ENCODE results near the gene SLC9A4.

SLC9A4 gene

GRCh38 chr2:102483086-102483485 is 10.1 kb downstream of the SLC9A4 start:
- no peaks in the 10 kb centered on the region for H3K4me1 ChIP-seq (ENCODE audit: control insufficient read depth, insufficient read depth, low read length)
- no peak overlapping the region for H3K9ac ChIP-seq (ENCODE audit: low read depth, low read length)
- H3K4me3 ChIP-seq (ENCODE audit: low read depth, low read length) = no peak overlapping the region
- H3K9me3 ChIP-seq (ENCODE audit: control insufficient read depth, insufficient read depth, low read length) = no peaks in the 10 kb centered on the region
- no peak overlapping the region for H3K27ac ChIP-seq (ENCODE audit: low read depth, low read length)
- H3K36me3 ChIP-seq (ENCODE audit: control insufficient read depth, insufficient read depth, low read length) = no peaks in the 10 kb centered on the region
- H3K27me3 ChIP-seq (ENCODE audit: control insufficient read depth, insufficient read depth, low read length) = no peaks in the 10 kb centered on the region

DNA sequence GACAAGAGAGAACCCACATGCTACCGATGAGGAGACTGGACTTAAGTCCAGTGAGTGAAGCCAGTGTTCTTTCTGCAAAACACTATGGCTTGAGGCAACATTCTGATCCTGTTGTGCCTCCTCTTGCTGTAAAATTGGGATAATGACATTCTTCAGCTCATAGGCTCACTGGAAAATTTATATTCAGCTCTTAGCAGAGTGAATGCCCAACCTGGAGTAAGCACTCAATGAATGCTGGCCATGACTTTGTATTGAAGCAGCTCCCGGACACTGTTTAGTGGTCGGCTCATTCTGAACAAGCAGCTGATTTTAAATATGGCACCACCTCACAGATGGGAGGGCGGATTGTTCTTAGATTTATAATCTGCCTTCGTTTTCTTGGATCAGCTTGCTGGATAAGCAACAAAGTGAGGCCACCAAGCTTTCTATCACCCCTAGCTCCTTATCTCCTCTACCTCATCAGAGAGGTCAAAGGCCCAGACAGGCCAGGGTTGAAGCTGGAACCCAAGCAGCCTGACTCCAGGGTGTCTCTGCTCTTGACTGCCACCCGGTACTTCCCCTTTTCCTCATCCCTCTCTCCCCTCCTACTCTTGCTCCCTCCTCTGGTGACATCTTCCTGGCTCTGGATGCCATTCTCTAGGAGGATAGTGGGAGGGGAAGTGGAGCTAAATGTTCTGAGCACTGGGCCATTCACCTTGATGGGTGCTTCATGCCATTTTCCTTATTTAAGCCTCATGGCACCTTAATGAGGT is 11.5 kb downstream of the SLC9A4 start:
- no peaks in the 10 kb centered on the region for H3K27me3 ChIP-seq (ENCODE audit: control insufficient read depth, insufficient read depth, low read length)

DNA sequence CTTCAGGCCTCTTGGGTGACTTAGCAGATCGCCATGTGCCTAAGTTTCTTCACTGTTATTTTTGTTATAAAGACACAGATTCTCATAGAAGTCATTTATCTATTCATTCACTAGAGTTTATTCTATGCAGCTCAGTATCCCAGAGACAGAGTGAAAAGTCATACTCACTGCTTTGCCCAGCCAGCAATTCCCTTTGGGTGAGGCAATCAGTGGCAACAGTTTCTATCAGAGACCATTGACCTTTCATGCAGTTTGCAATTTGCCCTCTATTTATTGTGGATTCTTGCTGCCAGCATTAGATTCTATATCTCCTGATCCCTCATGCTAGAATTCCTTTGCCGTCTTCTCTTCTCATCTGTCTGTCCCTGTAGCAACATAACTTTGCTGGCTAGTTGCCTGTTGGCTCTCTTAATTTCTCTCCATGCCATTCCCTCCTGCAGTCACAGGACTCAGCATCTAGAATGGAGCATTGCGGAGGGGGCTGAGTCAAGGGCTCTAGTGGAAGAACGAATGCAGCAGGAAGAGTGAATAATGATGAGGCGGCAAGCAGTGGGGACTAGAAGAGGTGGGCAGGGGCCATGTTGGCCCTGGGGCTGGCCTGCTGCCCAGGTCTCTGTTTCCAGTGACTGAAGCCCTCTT is 12.2 kb downstream of the SLC9A4 start:
- Histone ChIP-seq H3K27ac (ENCODE audit: low read depth, low read length) (no peak overlapping the region), H3K4me1 (ENCODE audit: control insufficient read depth, insufficient read depth, low read length) (peaks cover 7% of the 10 kb centered on the region), H3K36me3 (ENCODE audit: control insufficient read depth, insufficient read depth, low read length) (no peaks in the 10 kb centered on the region), H3K9me3 (ENCODE audit: control insufficient read depth, insufficient read depth, low read length) (no peaks in the 10 kb centered on the region), H3K27me3 (ENCODE audit: control insufficient read depth, insufficient read depth, low read length) (no peaks in the 10 kb centered on the region), H3K4me3 (ENCODE audit: low read depth, low read length) (no peak overlapping the region), H3K9ac (ENCODE audit: low read depth, low read length) (no peak overlapping the region)

More for the DNA sequence above, 11.5 kb downstream of the SLC9A4 start:
- no peak overlapping the region for H3K4me3 ChIP-seq (ENCODE audit: low read depth, low read length)
- no peak overlapping the region for H3K9ac ChIP-seq (ENCODE audit: low read depth, low read length)
- no peak overlapping the region for H3K27ac ChIP-seq (ENCODE audit: low read depth, low read length)
- no peaks in the 10 kb centered on the region for H3K36me3 ChIP-seq (ENCODE audit: control insufficient read depth, insufficient read depth, low read length)
- H3K4me1 ChIP-seq (ENCODE audit: control insufficient read depth, insufficient read depth, low read length) = peaks cover 2% of the 10 kb centered on the region
- no peaks in the 10 kb centered on the region for H3K9me3 ChIP-seq (ENCODE audit: control insufficient read depth, insufficient read depth, low read length)

GRCh38 chr2:102486941-102487702 is 14.1 kb downstream of the SLC9A4 start:
- no peaks in the 10 kb centered on the region for H3K27me3 ChIP-seq (ENCODE audit: control insufficient read depth, insufficient read depth, low read length)
- no peak overlapping the region for H3K9ac ChIP-seq (ENCODE audit: low read depth, low read length)
- no peaks in the 10 kb centered on the region for H3K9me3 ChIP-seq (ENCODE audit: control insufficient read depth, insufficient read depth, low read length)
- no peaks in the 10 kb centered on the region for H3K36me3 ChIP-seq (ENCODE audit: control insufficient read depth, insufficient read depth, low read length)
- H3K27ac ChIP-seq (ENCODE audit: low read depth, low read length) = no peak overlapping the region
- H3K4me3 ChIP-seq (ENCODE audit: low read depth, low read length) = no peak overlapping the region
- H3K4me1 ChIP-seq (ENCODE audit: control insufficient read depth, insufficient read depth, low read length) = peaks cover 7% of the 10 kb centered on the region

GRCh38 chr2:102487761-102488462 is 14.9 kb downstream of the SLC9A4 start:
- H3K27ac ChIP-seq (ENCODE audit: low read depth, low read length) = no peak overlapping the region
- no peak overlapping the region for H3K4me3 ChIP-seq (ENCODE audit: low read depth, low read length)
- peaks cover 7% of the 10 kb centered on the region for H3K4me1 ChIP-seq (ENCODE audit: control insufficient read depth, insufficient read depth, low read length)
- H3K9ac ChIP-seq (ENCODE audit: low read depth, low read length) = no peak overlapping the region
- H3K9me3 ChIP-seq (ENCODE audit: control insufficient read depth, insufficient read depth, low read length) = no peaks in the 10 kb centered on the region
- no peaks in the 10 kb centered on the region for H3K36me3 ChIP-seq (ENCODE audit: control insufficient read depth, insufficient read depth, low read length)
- H3K27me3 ChIP-seq (ENCODE audit: control insufficient read depth, insufficient read depth, low read length) = no peaks in the 10 kb centered on the region

GRCh38 chr2:102489646-102490045 is 16.6 kb downstream of the SLC9A4 start:
- Histone ChIP-seq H3K27me3 (ENCODE audit: control insufficient read depth, insufficient read depth, low read length) (no peaks in the 10 kb centered on the region), H3K9me3 (ENCODE audit: control insufficient read depth, insufficient read depth, low read length) (no peaks in the 10 kb centered on the region; the same call in 1 of the 2 replicates), H3K9ac (ENCODE audit: low read depth, low read length) (no peak overlapping the region), H3K36me3 (ENCODE audit: control insufficient read depth, insufficient read depth, low read length) (no peaks in the 10 kb centered on the region), H3K27ac (ENCODE audit: low read depth, low read length) (no peak overlapping the region), H3K4me3 (ENCODE audit: low read depth, low read length) (no peak overlapping the region), H3K4me1 (ENCODE audit: control insufficient read depth, insufficient read depth, low read length) (peaks cover 7% of the 10 kb centered on the region)

- Histone ChIP-seq H3K9ac (ENCODE audit: low read depth, low read length) (no peak overlapping the region), H3K4me3 (ENCODE audit: low read depth, low read length) (no peak overlapping the region), H3K27me3 (ENCODE audit: control insufficient read depth, insufficient read depth, low read length) (no peaks in the 10 kb centered on the region), H3K27ac (ENCODE audit: low read depth, low read length) (no peak overlapping the region), H3K36me3 (ENCODE audit: control insufficient read depth, insufficient read depth, low read length) (no peaks in the 10 kb centered on the region), H3K4me1 (ENCODE audit: control insufficient read depth, insufficient read depth, low read length) (peaks cover 7% of the 10 kb centered on the region), H3K9me3 (ENCODE audit: control insufficient read depth, insufficient read depth, low read length) (no peaks in the 10 kb centered on the region; the same call in 1 of the 2 replicates)
Measured at GRCh38 chr2:102492006-102492405, 19.0 kb downstream of the SLC9A4 start.

- Histone ChIP-seq H3K27me3 (ENCODE audit: control insufficient read depth, insufficient read depth, low read length) (no peaks in the 10 kb centered on the region), H3K4me1 (ENCODE audit: control insufficient read depth, insufficient read depth, low read length) (peaks cover 4% of the 10 kb centered on the region), H3K4me3 (ENCODE audit: low read depth, low read length) (no peak overlapping the region), H3K9me3 (ENCODE audit: control insufficient read depth, insufficient read depth, low read length) (no peaks in the 10 kb centered on the region; the same call in 1 of the 2 replicates), H3K9ac (ENCODE audit: low read depth, low read length) (no peak overlapping the region), H3K27ac (ENCODE audit: low read depth, low read length) (no peak overlapping the region), H3K36me3 (ENCODE audit: control insufficient read depth, insufficient read depth, low read length) (no peaks in the 10 kb centered on the region)
Measured at GRCh38 chr2:102494570-102494969, 21.5 kb downstream of the SLC9A4 start.

DNA sequence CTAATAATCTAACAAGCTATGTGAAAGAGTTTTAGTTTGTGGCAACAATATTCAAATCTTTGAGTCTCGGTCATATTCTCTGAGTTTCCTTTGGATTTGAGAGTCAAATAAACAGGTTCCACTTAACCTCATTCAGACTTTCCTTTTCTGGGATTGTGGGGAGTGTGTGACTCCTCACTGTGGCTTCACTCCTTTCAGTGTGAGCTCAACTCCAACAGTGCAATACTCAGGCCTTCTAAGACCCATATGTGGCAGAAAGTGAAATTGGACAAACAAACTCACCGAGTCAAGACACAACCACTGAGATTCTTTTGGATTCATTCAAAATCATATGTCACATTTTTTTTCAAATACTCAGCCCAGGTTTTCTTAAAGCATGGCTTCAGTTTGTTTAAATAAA is 25.4 kb downstream of the SLC9A4 start:
- H3K9me3 ChIP-seq (ENCODE audit: control insufficient read depth, insufficient read depth, low read length) = no peaks in the 10 kb centered on the region; the same call in 1 of the 2 replicates
- no peak overlapping the region for H3K4me3 ChIP-seq (ENCODE audit: low read depth, low read length)
- H3K9ac ChIP-seq (ENCODE audit: low read depth, low read length) = no peak overlapping the region
- no peaks in the 10 kb centered on the region for H3K27me3 ChIP-seq (ENCODE audit: control insufficient read depth, insufficient read depth, low read length)
- no peak overlapping the region for H3K27ac ChIP-seq (ENCODE audit: low read depth, low read length)
- no peaks in the 10 kb centered on the region for H3K4me1 ChIP-seq (ENCODE audit: control insufficient read depth, insufficient read depth, low read length)
- H3K36me3 ChIP-seq (ENCODE audit: control insufficient read depth, insufficient read depth, low read length) = no peaks in the 10 kb centered on the region

DNA sequence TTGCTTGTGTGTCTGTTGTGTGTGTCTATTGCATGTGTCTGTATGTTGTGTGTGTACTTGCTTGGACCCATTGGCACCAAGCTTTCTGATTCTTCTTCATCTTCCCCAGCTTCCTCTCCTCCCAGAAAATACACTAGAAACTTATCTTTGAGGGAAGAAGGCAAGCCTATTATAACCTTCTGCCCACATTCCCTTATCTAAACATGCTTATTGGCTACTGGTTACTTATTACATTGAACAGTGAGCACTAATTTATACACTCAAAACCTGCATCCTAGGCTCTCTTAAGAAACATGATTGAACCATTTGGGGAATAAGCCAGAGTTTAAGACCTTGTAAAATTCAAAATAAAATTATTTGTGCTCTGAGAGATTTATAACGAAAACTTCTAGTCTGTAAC is 26.5 kb downstream of the SLC9A4 start:
- Histone ChIP-seq H3K4me1 (ENCODE audit: control insufficient read depth, insufficient read depth, low read length) (no peaks in the 10 kb centered on the region), H3K4me3 (ENCODE audit: low read depth, low read length) (no peak overlapping the region), H3K27ac (ENCODE audit: low read depth, low read length) (no peak overlapping the region), H3K9ac (ENCODE audit: low read depth, low read length) (no peak overlapping the region), H3K27me3 (ENCODE audit: control insufficient read depth, insufficient read depth, low read length) (no peaks in the 10 kb centered on the region), H3K9me3 (ENCODE audit: control insufficient read depth, insufficient read depth, low read length) (no peaks in the 10 kb centered on the region; the same call in 1 of the 2 replicates), H3K36me3 (ENCODE audit: control insufficient read depth, insufficient read depth, low read length) (no peaks in the 10 kb centered on the region)

Measured in HUES48 (cell line).